ENCODE measurements around the gene TEKT4.
"Not testable (repeated sequence)": the region's sequence is repeated elsewhere in the genome, so short reads cannot be mapped to it uniquely, and the experiment has no call there.

DNA sequence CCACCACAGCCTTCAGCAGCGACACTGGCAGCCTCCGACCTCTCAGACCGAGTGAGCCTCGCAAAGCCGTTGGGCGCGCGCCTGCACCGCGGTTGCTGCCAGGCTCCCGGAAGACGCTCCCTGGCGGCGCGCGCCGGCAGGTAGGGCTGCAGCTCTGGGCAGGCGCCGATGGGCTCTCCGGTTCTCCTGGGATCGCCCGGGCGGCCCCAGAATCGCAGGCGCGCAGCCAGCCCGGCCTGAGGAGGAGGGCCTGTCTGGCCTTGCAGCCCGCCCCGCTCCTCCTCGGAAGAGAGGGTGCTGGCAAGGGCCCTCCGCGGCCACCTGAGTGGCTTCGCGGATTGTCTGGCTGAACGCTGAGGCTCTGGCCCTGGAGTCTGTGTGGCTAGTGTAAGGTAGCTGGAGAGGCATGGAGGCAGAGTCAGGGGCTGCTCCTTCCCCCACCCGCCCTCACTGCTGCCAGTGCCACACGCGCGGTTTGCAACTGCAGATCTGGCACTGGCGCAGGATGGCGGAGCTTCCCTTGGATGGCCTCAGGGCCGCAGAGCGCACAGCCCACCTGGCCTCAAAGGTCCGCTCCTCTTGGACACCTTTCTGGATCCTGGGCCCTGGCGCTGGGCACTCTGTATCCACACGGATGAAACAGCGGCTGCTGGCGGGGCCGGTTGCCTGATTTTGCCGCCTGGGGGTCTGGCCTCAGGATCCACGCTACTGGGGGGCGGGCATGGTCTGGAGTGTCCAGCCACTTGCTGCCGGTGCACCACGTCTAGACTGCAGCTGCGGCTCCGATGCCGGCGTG lies 13.7 kb upstream of the TEKT4 start:
- TF ChIP-seq POLR2A (IDR thresholded peaks at IDR 0.05; ENCODE audit: extremely low read depth, insufficient read length): not testable (repeated sequence)
- TF ChIP-seq, protein P1, sequence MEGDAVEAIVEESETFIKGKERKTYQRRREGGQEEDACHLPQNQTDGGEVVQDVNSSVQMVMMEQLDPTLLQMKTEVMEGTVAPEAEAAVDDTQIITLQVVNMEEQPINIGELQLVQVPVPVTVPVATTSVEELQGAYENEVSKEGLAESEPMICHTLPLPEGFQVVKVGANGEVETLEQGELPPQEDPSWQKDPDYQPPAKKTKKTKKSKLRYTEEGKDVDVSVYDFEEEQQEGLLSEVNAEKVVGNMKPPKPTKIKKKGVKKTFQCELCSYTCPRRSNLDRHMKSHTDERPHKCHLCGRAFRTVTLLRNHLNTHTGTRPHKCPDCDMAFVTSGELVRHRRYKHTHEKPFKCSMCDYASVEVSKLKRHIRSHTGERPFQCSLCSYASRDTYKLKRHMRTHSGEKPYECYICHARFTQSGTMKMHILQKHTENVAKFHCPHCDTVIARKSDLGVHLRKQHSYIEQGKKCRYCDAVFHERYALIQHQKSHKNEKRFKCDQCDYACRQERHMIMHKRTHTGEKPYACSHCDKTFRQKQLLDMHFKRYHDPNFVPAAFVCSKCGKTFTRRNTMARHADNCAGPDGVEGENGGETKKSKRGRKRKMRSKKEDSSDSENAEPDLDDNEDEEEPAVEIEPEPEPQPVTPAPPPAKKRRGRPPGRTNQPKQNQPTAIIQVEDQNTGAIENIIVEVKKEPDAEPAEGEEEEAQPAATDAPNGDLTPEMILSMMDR (IDR thresholded peaks at IDR 0.05; ENCODE audit: low read depth, low read length): not testable (repeated sequence)
- TF ChIP-seq, protein P2, sequence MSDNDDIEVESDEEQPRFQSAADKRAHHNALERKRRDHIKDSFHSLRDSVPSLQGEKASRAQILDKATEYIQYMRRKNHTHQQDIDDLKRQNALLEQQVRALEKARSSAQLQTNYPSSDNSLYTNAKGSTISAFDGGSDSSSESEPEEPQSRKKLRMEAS (IDR thresholded peaks at IDR 0.05; ENCODE audit: low read depth, low read length): not testable (repeated sequence)
